Hematopoietic multipotent progenitor cell (in vitro differentiated cells): ENCODE data around the gene OR8K5. TPM values are rescaled to one million over a fixed set of nuclear protein-coding genes. Genes with fewer than 3 reads are reported as not detected.
"Not testable (repeated sequence)": the region's sequence is repeated elsewhere in the genome, so short reads cannot be mapped to it uniquely, and the experiment has no call there.

Experiments used
- DNase-seq, 3 donors: peaks; one replicate each; pipeline ENCODE4 v3.0.0-alpha.2; 2011 to 2015; ENCODE audit warnings: low read depth in 2 of 3, low spot score in 2 of 3
- total RNA-seq: library from RNA; depleted of rRNA; stranded (reverse); fragments of >200 nt; gene quantifications from one replicate; pipeline ENCODE4 v1.2.3, GENCODE V29; 2012

OR8K5 gene, protein sequence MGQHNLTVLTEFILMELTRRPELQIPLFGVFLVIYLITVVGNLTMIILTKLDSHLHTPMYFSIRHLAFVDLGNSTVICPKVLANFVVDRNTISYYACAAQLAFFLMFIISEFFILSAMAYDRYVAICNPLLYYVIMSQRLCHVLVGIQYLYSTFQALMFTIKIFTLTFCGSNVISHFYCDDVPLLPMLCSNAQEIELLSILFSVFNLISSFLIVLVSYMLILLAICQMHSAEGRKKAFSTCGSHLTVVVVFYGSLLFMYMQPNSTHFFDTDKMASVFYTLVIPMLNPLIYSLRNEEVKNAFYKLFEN
- not detected for total RNA-seq

DNA sequence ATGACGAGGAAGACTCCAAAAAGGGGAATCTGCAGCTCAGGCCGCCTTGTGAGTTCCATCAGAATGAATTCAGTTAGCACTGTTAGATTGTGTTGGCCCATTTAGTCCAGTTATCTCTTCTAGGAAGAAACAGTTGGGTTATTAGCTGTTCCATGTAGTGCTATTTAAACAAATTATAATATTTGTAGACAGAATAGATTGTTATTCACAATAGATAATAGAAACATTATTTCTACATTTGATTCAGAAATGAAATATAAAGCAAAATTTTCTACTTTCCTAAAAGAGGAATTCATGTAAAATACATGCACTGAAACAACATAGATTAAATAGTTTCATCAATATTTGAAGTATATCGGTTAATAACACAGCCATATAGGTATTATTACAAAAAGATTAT, at the start of gene OR8K5:
Gene OR8K5 (minus strand): TSS at position 101 of the 400 bp plus-strand sequence. CDS start 0 bp downstream, at position 101.
- DNase-seq: no peak

DNA sequence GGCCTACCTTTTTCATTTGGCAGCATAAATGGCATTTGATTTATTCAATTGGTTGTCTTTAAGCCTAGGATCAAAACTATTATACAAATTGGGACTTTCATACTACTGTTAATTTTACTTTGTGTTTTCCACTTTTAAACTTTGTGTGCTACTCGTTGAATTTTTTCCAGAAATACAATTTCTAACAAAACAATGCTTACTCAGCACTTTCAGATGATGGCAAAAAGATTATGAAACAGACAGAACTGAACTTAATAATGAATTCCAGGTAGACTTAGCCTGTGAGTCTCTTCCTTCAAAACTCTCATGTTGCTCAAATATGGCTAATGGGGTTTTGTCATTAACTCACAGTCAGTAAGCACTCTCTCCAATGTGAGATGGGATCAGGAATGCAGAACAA, 47.7 kb upstream of the OR8K5 start:
- no peak for DNase-seq

DNA sequence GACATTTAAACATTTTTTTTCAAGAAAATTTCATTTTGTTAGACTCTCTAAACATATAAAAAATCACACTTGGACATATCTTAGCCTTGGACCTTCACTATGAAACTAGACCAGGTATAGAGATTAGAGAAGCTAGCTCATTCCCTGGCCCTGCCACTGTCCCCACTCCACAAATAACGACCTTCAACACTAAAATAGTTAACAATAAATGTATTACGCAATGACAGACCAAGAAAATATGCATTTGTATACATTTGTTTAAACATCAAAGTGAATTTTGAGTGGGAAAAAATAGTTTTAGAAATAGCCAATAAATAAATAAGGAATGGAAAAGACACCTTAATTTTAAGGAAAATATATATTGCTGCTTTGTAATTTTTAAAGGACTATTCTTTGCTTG, 37.2 kb upstream of the OR8K5 start:
- DNase-seq: no peak

DNA sequence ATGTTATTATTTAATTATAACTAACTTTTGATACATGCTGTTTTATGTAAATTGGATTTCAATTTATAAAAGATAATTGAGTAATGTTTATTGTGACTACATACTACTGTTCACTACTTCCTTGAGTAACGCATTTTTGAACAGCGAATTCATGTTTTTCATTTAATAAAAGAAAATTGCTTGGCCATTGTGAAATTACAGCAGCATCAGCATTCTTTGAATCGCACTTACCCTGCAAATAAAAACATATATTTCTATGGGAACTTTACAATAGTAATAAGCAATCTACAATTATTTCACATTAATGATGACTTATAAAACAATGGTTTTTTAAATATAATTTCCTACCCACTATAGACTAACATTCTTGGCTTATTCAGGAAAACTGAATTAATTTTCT, 36.6 kb upstream of the OR8K5 start:
- DNase-seq: no peak

DNA sequence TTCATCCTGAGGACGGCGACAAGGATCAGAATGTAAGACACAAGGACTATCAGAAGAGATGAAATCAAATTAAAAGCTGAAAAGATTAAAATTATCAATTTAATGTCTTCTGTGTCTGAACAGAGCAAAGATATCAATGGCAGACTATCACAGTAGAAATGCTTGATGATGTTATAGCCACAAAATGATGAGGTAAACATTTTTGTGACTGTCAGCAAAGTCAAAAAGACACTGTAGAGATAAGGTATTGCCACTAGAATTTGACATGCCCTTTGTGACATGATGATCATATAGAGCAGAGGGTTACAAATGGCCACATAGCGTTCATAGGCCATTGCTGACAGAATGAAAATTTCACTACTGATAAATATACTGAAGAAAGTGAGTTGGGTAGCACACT, 28.5 kb upstream of the OR8K5 start:
- DNase-seq: no peak

DNA sequence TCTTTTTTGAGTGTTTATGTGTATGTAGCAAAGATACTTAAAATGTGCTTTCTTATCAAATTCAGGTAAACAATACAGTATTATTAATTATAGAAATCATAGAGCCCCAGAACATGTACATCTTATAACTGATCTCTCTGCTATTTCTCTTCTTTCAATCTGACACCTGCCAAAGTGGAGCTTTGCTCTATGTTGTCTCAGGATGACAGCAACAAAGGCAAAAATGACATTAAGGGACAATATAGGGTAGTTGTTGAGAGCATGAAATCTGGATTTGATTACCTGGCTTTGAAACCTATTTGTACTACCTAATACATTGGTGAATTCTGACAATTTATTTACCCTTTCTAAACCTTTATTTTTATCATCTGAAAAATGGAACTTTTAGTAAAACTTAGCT, 23.3 kb upstream of the OR8K5 start:
- DNase-seq: no peak

DNA sequence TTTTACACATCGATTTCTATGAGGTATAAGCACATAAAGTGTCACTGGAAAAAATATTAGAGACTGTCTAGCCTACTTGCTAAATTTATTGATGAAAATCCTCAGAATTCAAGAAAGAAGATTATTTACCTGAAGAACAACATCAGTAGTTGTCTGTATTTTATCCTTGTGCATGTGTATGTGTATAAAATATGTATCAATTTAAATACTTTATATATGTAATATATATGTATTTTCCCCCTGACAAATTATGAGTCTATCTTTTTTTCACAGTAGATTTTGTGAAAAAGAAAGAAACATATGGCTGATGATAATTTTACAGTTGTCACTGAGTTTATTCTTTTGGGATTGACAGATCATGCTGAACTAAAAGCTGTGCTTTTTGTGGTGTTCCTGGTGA, 16.2 kb upstream of the OR8K5 start, which contains the start of gene OR5J2:
Gene OR5J2 (plus strand): TSS at position 301 of the 400 bp plus-strand sequence. CDS start 0 bp downstream, at position 301.
- no peak for DNase-seq

DNA sequence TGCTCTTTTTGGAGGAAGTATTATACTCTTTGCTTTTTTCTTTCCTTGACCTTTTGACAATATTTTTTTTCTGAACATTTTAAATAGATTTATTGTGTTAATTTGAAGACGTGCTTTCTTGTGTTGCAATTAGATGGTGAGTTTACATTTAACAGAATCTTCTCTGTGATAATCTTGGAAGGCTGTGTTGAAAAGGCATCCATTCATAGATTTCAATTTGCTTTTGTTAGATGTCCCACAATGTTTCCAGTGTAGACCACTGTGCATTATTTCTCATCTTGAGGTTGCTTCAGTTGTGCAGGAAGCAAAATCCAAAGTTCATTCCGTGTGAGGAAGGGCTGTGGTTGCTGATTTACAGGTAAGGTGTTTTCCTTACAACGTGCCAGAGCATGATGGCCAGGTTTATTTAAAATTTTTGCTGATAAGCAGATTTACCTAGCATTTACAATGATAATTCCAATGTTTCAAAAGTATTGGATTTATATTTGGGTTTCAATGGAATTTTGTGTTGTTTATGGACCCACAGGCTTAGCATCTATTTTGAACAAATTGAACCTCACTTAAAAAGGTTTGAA, 12.2 kb upstream of the OR8K5 start:
- no peak for DNase-seq

DNA sequence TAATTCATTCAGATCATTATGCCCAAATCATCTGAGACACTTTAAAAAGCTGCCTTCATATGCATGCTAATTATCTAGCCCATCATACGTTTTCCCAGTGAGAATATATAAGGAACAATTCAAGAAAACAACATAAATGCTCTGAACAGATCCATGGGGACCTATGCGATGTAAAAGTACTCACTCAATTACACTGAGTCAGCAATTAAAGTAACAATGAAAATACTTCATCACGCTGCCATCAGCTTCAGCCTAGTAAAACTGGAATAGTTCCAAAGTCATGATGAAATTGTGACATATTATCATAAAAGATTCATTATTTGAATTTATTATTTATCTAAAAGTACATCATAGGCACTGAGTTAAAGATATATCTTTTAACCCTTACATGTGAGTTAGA, 3.7 kb upstream of the OR8K5 start:
- no peak for DNase-seq

DNA sequence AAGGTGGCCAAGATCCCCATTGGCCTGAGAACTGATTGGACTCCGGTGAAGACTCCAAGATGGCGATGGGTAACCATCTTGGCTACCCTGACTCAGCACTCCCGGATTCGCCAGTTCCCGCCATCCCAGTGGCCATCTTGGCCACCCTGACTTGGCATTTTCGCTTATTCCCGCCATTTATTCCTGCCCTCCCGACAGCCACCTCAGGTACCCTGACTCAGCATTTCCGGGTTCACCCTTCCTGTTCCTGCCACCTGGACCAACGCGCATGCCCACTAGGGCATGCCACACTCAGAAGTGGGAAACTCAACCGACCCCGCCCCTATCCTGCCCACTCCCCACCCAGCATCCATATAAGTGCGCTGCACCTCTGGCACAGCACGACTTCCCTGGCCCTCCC, 7.8 kb downstream of the OR8K5 start:
- no peak for DNase-seq

DNA sequence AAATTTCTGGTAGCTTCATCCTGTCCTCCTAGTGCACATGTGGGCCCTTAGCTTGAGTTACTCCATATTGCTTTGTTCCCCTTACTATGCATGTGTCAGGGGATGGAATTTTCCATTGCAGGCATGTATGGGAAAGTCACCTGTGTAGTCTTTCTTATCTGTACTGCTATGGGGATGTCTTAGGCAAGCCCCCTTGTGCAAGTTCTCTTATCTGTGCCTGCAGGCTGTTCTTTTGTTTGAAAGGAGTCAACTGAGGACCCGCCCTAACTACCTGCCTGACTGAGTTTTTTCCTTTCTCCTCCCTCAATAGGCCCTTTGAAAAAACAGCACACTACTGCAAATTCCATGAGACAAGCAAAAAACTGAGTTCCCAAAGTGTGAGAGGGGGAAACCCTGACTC, 8.7 kb downstream of the OR8K5 start:
- DNase-seq: no peak

DNA sequence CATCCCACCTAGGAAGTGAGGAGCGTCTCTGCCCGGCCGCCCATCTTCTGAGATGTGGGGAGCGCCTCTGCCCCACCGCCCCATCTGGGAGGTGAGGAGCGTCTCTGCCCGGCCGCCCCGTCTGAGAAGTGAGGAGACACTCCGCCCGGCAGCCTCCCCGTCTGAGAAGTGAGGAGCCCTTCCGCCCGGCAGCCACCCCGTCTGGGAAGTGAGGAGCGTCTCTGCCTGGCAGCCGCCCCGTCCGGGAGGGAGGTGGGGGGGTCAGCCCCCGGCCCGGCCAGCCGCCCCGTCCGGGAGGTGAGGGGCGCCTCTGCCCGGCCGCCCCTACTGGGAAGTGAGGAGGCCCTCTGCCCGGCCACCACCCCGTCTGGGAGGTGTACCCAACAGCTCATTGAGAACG, 16.4 kb downstream of the OR8K5 start:
- DNase-seq: not testable (repeated sequence)

DNA sequence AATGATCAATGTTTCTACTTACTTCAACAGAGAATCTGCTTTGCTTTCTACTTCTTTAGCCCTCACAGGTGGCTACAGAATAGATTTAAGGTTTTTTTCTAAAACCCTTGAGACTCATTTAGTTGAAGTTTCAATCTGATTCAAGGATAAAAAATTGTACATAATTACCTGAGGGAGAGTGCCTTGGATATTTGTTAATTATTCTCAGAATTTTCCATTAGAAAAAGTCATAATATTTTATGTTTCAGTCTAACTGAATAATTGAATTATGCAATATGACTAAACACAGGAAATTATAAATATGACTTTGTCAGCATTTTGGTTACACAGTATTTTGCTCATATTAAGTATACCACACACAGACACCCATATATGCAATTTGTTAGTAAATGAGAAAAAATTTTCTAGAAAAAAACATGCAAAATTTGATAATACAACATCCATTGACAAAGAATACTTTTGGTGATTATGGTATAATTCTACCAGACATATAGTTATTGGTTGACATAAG, 19.9 kb downstream of the OR8K5 start, which contains the start of gene OR8J3:
Gene OR8J3 (minus strand): TSS at position 51 of the 511 bp plus-strand sequence. CDS start 2,483 bp downstream, outside the sequence.
- no peak for DNase-seq

DNA sequence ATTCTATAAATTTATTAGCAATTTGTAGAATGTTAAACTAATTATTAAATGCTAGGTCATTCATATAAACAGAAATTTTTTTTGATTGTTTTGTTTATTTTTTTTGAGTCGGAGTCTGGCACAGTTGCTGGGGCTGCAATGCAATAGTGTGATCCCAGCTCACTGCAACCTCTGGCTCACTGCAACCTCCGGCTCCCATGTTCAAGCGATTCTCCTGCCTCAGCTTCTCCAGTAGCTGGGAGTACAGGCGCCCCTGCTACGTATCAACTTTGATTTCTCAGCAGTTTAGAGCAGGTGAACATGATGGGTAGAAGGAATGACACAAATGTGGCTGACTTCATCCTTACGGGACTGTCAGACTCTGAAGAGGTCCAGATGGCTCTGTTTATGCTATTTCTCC, 38.0 kb downstream of the OR8K5 start, which contains the start of gene OR8H3:
Gene OR8H3 (plus strand): TSS at position 301 of the 400 bp plus-strand sequence. CDS start 0 bp downstream, at position 301.
- DNase-seq: no peak

Other genes starting within 250 kb of the OR8K5 start
- not detected for gene OR5W2, start 245.7 kb downstream of the OR8K5 start, total RNA-seq
- not detected for gene OR5I1, start 223.9 kb downstream of the OR8K5 start, total RNA-seq
- not detected for gene OR10AG1, start 190.4 kb downstream of the OR8K5 start, total RNA-seq
- gene OR5F1, start 165.7 kb downstream of the OR8K5 start, total RNA-seq: not detected
- gene OR5AS1, start 132.7 kb downstream of the OR8K5 start, total RNA-seq: not detected
- not detected for gene OR8I2, start 67.0 kb downstream of the OR8K5 start, total RNA-seq
- under 0.01 TPM for gene OR8H2, start 56.6 kb downstream of the OR8K5 start, total RNA-seq
- not detected for gene OR8H3, start 37.9 kb downstream of the OR8K5 start, total RNA-seq
- gene OR8J3, start 20.1 kb downstream of the OR8K5 start, total RNA-seq: under 0.01 TPM
- not detected for gene OR5J2, start 16.3 kb upstream of the OR8K5 start, total RNA-seq
- not detected for gene OR5T2, start 73.9 kb upstream of the OR8K5 start, total RNA-seq
- gene OR5T3, start 91.9 kb upstream of the OR8K5 start, total RNA-seq: not detected
- gene OR5T1, start 113.8 kb upstream of the OR8K5 start, total RNA-seq: not detected
- not detected for gene OR8H1, start 131.9 kb upstream of the OR8K5 start, total RNA-seq
- gene OR8K3, start 154.8 kb upstream of the OR8K5 start, total RNA-seq: not detected
- gene OR8K1, start 185.7 kb upstream of the OR8K5 start, total RNA-seq: not detected
- gene OR8J1, start 194.0 kb upstream of the OR8K5 start, total RNA-seq: not detected
- gene OR8U1, start 215.3 kb upstream of the OR8K5 start, total RNA-seq: not detected